SU-DHL-6 (cell line): ENCODE data around the gene NOP53.

Experiments
- EZH2phosphoT487 ChIP-seq: fragments of 200-600 bp; sonication (generic), shearing (Covaris generic); conservative IDR thresholded peaks from 2 replicates; pipeline ENCODE4 v1.6.1; 2018; ENCODE audit warnings: mild to moderate bottlenecking, antibody characterized with exemption, low read length, moderate library complexity, mixed read lengths
- TF ChIP-seq, protein P1 (sequence below): fragments of 200-600 bp; sonication (generic); IDR thresholded peaks from one replicate; pipeline ENCODE4 v1.5.1; 2017; ENCODE audit warnings: antibody characterized with exemption, mild to moderate bottlenecking, low read length, moderate library complexity; ENCODE audit not compliant: insufficient read depth, poor library complexity, severe bottlenecking

DNA sequence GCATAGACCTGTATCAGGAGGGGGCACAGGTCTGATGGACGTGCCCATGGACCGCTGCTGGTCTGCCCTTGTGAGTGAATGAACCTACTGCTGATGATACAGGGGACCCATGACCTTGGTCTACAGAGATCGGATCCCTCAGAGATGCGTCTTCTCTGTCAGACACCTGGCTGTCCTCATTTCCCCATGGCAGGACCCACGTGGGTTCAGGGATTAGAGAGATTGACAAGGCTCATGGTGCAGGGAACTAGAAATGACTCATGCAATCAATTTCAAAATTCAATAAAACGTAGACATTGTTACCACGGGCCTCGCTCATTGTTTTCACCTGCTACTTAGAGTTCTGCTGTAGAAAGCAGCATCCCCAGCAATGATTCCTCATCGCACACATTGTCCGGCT is 60.0 kb downstream of the NOP53 start:
- TF ChIP-seq, protein P1, sequence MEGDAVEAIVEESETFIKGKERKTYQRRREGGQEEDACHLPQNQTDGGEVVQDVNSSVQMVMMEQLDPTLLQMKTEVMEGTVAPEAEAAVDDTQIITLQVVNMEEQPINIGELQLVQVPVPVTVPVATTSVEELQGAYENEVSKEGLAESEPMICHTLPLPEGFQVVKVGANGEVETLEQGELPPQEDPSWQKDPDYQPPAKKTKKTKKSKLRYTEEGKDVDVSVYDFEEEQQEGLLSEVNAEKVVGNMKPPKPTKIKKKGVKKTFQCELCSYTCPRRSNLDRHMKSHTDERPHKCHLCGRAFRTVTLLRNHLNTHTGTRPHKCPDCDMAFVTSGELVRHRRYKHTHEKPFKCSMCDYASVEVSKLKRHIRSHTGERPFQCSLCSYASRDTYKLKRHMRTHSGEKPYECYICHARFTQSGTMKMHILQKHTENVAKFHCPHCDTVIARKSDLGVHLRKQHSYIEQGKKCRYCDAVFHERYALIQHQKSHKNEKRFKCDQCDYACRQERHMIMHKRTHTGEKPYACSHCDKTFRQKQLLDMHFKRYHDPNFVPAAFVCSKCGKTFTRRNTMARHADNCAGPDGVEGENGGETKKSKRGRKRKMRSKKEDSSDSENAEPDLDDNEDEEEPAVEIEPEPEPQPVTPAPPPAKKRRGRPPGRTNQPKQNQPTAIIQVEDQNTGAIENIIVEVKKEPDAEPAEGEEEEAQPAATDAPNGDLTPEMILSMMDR = no peak
- TF ChIP-seq EZH2phosphoT487 = no peak
